SK-MEL-5 (cell line): ENCODE data around the gene ALDH3A1. TPM values are rescaled to one million over a fixed set of nuclear protein-coding genes. Genes with fewer than 3 reads are reported as not detected.

Experiments
- DNase-seq: peaks from one replicate; pipeline ENCODE4 v3.0.0-alpha.2; 2016; ENCODE audit warnings: low read depth, low spot score
- in situ Hi-C: cut with HindIII; loops from 2 replicates; pipeline ENCODE4 v1.10.0; 2016; ENCODE audit warnings: low sequenced_read_pairs, high pct_unique_total_duplicates, low pct_unique_long_range_greater_than_20kb
- total RNA-seq: library from RNA; depleted of rRNA; stranded (reverse); fragments of >200 nt; shearing (Covaris generic); gene quantifications from 2 replicates; pipeline ENCODE4 v1.2.3, GENCODE V29; 2014

Gene ALDH3A1
- total RNA-seq, 1 experiment from 2014 or later: 0.63 TPM

- in situ Hi-C loops: no loop called here
- peak; percentile 27 for DNase-seq
These were observed 20.0 kb downstream of the ALDH3A1 start for GRCh38 chr17:19728084-19728495.

GRCh38 chr17:19727501-19728078, 20.5 kb downstream of the ALDH3A1 start:
- in situ Hi-C loops: no loop called here
- peak; percentile 78 for DNase-seq

GRCh38 chr17:19726631-19727376, 21.3 kb downstream of the ALDH3A1 start:
- DNase-seq: peak; percentile 38
- in situ Hi-C loops: no loop called here

- no peak for DNase-seq
- in situ Hi-C loops: no loop called here
These were observed 22.6 kb downstream of the ALDH3A1 start for GRCh38 chr17:19725486-19725885.

- in situ Hi-C loops: no loop called here
These were observed 23.3 kb downstream of the ALDH3A1 start for GRCh38 chr17:19724501-19725420.

GRCh38 chr17:19723964-19724363, 24.1 kb downstream of the ALDH3A1 start:
- in situ Hi-C loops: no loop called here
- no peak for DNase-seq

More at GRCh38 chr17:19724501-19725420, 23.3 kb downstream of the ALDH3A1 start:
- DNase-seq: no peak

- DNase-seq: no peak
- in situ Hi-C loops: no loop called here
These were observed 27.3 kb downstream of the ALDH3A1 start for GRCh38 chr17:19720631-19721426.

GRCh38 chr17:19720210-19720475, 28.0 kb downstream of the ALDH3A1 start:
- in situ Hi-C loops: no loop called here

GRCh38 chr17:19719355-19720209, 28.5 kb downstream of the ALDH3A1 start:
- DNase-seq: no peak
- in situ Hi-C loops: no loop called here

More at GRCh38 chr17:19720210-19720475, 28.0 kb downstream of the ALDH3A1 start:
- no peak for DNase-seq

GRCh38 chr17:19718613-19719354, 29.3 kb downstream of the ALDH3A1 start:
- in situ Hi-C loops: no loop called here
- peak; percentile 44 for DNase-seq

- DNase-seq: no peak
- in situ Hi-C loops: no loop called here
These were observed 30.0 kb downstream of the ALDH3A1 start for GRCh38 chr17:19718041-19718612.

- DNase-seq: no peak
- in situ Hi-C loops: no loop called here
These were observed 30.6 kb downstream of the ALDH3A1 start for GRCh38 chr17:19717411-19717908.

GRCh38 chr17:19717031-19717360, 31.1 kb downstream of the ALDH3A1 start:
- in situ Hi-C loops: no loop called here
- DNase-seq: no peak

GRCh38 chr17:19716108-19717030, 31.7 kb downstream of the ALDH3A1 start, which contains the start of gene SLC47A2:
Gene SLC47A2 (minus strand): TSS chr17:19716584. CDS start chr17:19716555, 29 bp downstream.
- in situ Hi-C loops: no loop called here
- DNase-seq: no peak
